Stimulated activated CD4-positive, alpha-beta T cell treated with anti-CD3 and anti-CD28 coated beads, Interleukin-4, amount 100 ng/mL, for 1 hour (primary cell): Measurements from ENCODE around the gene TIMP2.

Experiments
- DNase-seq: peaks from one replicate; pipeline ENCODE4 v3.0.0-alpha.2; 2020

Gene TIMP2

DNA sequence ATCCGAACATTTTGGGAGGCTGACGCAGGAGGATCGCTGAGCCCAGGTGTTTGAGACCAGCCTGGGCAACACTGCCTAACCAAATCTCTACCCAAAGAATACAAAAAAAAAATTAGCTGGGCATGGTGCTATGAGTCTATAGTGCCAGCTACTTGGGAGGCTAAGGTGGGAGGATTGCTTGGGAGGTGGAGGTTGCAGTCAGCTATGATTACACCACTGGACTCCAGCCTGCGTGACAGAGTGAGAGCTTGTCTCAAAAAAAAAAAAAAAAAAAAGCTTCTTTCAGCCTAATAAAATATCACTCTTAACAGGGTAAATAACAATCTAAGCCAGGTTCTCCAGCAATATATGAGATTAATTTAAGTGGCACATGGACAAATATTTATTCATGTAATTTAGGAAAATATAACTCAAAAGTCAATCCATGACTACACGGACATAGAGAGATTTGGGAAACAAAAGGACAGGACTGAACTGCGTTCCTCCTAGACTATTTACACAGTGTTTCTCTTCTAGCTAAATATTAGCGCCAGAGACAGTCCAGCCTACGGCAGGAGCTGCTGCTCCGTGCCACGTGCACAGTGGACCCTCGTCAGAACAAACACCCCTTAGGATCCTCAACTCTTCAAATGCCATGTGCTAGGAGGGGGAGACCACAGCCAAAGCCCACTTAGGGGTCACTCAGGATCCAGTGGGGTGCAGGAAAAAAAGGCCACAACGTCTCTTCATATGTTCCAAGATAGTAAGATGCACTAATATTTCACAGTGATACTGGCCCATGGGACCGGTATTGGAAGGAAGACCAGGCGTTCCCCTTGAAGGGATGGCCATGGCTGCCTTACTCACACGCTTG is 93.3 kb downstream of the TIMP2 start:
- no peak for DNase-seq

- no peak for DNase-seq
These were observed 95.7 kb downstream of the TIMP2 start for GRCh38 chr17:78829477-78829876.

DNA sequence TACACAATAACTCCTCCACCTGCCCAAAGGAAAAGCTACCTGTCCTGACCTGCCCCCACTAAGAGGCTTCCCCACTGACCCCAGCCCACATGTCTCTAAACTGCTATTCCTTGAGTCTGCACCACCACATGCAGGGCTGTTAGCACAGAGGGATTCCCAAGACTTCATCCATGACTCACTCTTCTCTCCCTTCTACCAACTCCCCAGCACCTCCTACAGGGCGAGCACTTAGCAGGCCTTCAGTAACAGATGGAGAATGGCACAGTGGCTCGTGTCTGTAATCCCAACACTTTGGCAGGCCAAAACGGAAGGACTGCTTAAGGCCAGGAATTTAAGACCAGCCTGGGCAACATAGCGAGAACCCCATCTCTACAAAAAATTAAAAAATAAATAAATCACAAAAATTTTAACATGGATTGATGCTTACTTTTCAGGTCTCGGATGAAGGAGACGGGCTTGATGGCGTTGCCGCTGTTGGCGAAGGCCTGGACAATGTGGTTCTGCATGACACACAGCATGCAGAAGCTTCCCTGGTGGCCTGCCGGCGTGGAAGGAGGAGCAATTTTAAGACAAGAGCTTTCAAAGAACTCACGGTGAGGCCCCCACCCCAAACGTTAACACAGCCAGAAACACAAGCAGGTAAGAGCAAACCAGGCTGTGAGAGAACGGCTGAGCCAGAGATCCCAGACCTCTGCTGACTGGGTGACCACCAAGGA is 96.6 kb downstream of the TIMP2 start:
- no peak for DNase-seq

DNA sequence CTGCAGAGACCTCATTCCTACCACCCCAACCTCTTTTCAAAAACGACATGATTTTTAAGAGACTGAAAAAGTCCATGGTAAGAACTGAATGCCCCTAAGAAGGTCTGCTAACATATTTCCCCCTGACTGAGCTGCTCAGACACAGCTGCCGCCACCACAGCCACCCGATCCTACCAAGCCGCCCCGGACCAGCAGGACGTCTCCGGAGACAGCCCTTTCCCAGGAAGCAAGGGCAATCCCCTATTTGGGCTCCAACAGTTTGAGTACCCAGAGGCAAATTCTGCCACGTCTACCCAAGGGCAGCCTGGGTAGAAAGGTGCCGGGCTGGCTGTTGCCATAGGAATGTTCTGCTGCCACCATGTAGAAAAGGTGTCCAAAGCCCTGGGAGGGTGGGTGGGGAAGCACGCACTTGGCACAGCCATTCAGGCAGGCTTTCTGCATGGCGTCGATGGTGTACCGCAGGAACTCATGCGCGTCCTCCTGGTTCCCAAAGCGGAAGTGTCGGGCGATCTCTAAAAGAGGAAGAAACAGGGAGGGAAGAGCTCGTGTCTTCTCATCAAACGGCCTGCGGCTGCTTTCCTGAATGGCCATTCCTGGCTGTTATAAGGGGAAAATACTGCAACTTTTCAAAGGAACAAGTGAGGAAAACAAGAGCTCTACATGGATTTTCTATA is 98.2 kb downstream of the TIMP2 start:
- no peak for DNase-seq

GRCh38 chr17:78826421-78826820 is 98.8 kb downstream of the TIMP2 start:
- no peak for DNase-seq

- DNase-seq: no peak
These were observed 99.5 kb downstream of the TIMP2 start for GRCh38 chr17:78825696-78826095.

DNA sequence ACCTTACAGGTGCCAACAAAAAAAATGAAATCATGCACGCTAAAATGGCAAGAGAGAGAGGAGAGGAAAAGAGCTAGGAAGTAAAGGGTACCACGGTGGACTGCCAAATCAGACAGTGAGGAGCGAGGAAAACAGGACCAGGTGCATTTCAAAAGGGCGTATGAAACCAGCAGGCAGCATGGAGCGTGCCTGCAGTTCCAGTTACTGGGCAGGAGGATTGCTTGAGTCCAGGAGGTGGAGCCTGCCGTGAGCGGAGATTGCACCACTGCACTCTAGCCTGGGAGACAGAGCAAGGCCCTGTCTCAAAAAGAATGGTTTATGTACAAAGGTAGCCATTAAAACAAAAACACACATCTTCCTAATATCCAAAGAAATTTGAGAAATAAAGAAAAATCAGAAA is 100.9 kb downstream of the TIMP2 start:
- no peak for DNase-seq

GRCh38 chr17:78823282-78824046 is 101.7 kb downstream of the TIMP2 start:
- no peak for DNase-seq

- no peak for DNase-seq
These were observed 102.6 kb downstream of the TIMP2 start for GRCh38 chr17:78822552-78822951.

DNA sequence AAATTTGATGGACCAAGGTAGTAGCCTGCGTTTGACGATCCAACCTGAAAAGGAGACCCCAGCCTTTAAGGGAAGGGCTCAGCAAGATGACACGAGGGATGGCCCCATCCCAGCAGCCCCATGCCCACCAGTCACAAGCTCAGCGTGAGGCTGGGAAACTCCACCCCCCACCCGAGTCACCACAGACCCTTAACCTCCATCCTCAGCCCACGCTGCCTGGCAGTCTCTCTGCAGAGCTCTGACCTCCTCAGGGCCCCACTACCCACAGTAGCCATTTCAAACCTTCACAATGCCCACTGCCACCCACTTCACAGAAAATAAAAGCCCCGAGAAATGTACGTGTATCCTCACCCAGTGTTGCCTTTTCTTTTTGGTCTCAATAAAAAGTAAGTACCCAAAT is 103.2 kb downstream of the TIMP2 start:
- no peak for DNase-seq

- DNase-seq: no peak
These were observed 104.3 kb downstream of the TIMP2 start for GRCh38 chr17:78820841-78821240.

- DNase-seq: no peak
These were observed 105.1 kb downstream of the TIMP2 start for GRCh38 chr17:78819806-78820792.

DNA sequence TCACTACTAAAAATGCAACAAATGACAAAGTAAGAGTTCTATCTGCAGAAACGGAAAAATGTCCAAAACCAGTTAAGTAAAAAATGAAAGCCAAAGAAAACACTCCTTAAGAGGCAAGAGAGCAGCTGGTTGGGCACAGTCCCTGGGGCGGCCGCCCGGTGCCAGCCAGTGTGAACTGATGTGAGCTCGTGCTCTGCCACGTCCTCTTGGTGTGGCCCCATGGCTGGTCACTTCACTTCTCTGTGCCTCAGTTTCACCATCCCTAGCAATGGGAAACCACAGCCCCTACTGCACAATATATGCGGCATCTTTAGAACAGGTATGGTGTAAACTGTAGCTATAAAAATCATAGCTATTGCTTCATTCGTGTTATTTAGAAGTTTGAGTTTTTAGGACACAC is 105.8 kb downstream of the TIMP2 start:
- no peak for DNase-seq

DNA sequence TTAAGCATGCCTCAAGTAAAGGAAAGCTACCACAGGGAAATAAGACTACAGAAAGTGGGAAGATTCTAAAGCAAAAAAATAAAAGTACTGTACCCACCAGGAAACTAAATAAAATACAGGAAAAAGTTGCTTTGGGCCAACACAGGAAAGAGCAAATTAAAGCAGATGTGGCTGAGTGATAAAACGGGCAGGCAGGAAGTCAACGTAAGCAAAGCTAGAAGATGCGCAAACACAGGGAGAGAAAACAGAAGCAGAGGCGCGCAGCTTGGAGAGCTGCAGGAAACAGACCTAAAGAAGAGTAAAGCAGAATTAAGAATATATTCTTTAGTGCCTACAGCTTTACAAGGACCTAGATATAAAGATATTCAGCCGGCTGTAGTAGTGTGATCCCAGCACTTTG is 106.3 kb downstream of the TIMP2 start:
- DNase-seq: no peak

DNA sequence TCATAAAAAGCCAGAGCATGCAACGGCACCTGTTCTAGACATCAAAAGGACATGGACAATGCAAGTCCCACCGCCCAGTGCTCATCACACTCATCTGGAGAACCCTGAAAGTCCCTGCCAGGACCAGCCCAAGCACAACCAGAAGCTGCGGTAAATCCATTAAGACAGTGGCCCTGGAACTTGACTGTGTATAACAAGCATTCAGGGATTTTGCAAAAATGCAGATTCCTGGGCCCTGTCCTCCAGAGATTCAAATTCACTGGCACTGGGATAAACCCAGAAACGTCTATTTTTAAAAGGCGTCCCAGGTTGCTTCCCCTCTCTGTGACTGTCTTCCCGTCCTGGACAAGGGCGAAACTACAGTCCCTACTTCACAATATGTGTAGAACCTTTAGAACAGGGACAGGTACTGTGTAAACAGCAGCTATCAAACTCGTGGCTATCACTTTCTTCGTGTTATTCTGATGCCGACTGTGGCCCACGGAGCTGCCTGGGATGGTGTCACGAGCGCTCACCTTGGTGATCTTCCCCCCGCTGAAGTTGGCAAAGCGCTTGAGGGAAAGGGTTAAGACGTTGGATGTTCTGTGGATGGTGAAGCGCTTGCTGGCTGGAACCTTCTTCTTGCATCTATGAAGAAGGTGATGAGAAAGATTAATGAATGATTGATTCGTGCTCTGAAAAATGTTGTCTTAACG is 106.9 kb downstream of the TIMP2 start:
- DNase-seq: no peak

- no peak for DNase-seq
These were observed 108.1 kb downstream of the TIMP2 start for GRCh38 chr17:78817123-78817522.

DNA sequence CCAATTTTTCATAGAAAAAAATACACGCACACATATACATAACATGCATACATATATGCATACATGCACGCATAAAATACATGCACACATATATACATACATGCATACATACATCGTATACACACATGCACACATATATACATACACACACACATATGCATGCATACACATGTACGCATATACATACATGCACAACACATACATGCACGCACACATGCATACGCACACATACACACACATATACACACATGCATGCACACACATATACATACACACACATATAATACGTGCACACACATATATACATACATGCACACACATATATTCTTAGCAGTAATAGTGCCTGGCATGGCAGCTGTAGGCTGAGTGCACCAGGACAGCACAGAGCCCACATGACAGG is 109.5 kb downstream of the TIMP2 start:
- no peak for DNase-seq

- DNase-seq: no peak
These were observed 112.3 kb downstream of the TIMP2 start for GRCh38 chr17:78812855-78813254.

DNA sequence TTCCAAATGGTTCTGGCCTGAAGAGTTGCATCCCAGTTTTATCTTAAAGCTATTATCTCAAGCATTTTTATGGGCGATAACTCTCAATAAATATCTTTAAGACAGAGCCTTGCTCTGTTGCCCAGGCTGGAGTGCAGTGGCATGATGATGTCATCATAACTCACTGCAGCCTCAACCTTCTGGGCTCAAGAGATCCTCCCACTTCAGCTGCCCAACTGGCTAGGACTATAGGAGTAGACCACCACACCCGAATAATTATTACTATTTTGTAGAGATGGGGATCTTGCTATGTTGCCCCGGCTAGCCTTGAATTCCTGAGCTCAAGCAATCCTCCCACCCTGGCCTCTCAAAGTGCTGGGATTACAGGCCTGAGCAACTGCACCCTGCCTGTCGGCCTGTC is 117.0 kb downstream of the TIMP2 start:
- DNase-seq: no peak

DNA sequence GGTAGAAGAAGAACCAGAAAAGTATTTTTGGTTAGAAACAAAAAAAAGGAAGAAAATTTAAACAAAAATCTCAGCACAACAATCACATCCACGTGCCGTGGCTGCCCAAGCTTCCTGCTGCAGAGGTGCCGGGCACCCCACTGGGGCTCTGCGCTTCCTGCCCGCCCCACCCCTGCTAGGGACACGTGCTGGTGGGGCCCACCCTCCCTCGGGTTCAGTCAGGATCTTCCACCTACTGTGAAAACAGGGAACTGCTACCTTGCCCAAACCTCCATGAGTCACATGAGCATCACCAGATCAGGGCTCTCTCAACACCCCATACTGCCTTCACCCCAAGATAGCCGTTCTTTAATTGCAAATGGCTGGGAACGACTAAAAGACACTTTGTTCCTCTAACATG is 118.7 kb downstream of the TIMP2 start:
- no peak for DNase-seq

DNA sequence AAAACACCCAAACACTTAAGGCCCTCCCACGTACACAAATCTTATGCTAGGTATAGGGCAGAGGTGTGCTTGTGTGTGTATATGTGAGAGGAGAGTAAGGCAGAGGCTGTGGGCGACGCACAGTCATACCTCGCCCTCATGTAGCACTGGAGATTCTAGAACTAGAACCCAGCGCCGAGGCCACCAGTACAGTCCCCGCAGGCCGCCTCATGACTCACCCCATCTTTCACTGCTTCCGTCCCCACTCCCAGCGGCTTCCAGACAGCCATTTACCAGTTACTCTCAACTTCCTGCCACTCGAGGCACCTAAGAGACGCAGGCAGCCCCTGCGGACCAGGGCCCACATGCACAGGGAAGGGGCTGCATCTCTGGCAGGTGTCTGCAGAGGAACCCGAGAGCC is 119.9 kb downstream of the TIMP2 start:
- peak; percentile 63 for DNase-seq
